Effector memory CD4-positive, alpha-beta T cell (primary cell): ENCODE results near the gene KBTBD2.

Source experiments
- DNase-seq, 3 donors: peaks; one replicate each; pipeline ENCODE4 v3.0.0-alpha.2; 2020
- H3K27ac ChIP-seq: 2 replicates; pipeline ENCODE4 v1.7.0; 2013; ENCODE audit warnings: mild to moderate bottlenecking, low read length, moderate library complexity; ENCODE audit not compliant: insufficient read depth, poor library complexity, severe bottlenecking
- H3K27me3 ChIP-seq: replicated peaks from 2 replicates; pipeline ENCODE4 v1.7.0; 2013; ENCODE audit warnings: mild to moderate bottlenecking, low read length; ENCODE audit not compliant: insufficient read depth, control insufficient read depth, poor library complexity, severe bottlenecking
- H3K36me3 ChIP-seq: 2 replicates; pipeline ENCODE4 v1.7.0; 2013; ENCODE audit warnings: mild to moderate bottlenecking, low read length, moderate library complexity; ENCODE audit not compliant: control insufficient read depth, insufficient read depth
- H3K4me1 ChIP-seq: 2 replicates; pipeline ENCODE4 v1.7.0; 2013; ENCODE audit warnings: low read length, mild to moderate bottlenecking; ENCODE audit not compliant: control insufficient read depth, insufficient read depth, poor library complexity, severe bottlenecking
- H3K4me3 ChIP-seq: 2 replicates; pipeline ENCODE4 v1.7.0; 2013; ENCODE audit warnings: low read length, low read depth, mild to moderate bottlenecking; ENCODE audit not compliant: insufficient read depth, poor library complexity, severe bottlenecking
- H3K9me3 ChIP-seq: 2 replicates; pipeline ENCODE4 v1.7.0; 2013; ENCODE audit warnings: mild to moderate bottlenecking, low read length, moderate library complexity; ENCODE audit not compliant: control insufficient read depth

KBTBD2 gene

DNA sequence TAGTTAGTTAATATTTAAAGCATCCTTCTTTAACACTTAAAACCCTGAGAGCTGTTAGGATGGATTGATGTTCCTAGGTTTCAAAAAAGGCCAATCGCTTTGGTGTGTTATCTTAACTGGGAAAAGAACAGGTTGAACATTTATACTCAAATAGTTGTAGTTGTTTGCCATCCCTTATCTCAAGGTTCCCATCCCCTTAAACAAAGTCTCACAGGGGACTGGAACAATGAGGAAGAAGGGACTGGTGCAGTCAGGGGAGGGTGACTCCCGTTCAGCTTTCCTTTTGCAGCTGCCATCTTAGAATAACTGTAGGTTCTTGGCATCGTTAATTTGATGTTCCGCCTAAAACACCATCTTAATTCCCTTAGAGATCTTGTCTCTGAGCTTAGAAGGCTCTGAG, 2.6 kb upstream of the KBTBD2 start:
- H3K4me3 ChIP-seq: no peak overlapping the region
- no peaks in the 10 kb centered on the region for H3K9me3 ChIP-seq
- no peaks in the 10 kb centered on the region for H3K27me3 ChIP-seq
- H3K36me3 ChIP-seq: no peaks in the 10 kb centered on the region
- peak overlapping the region; percentile 97 for H3K27ac ChIP-seq
- peaks cover 20% of the 10 kb centered on the region for H3K4me1 ChIP-seq
- DNase-seq: no peak

DNA sequence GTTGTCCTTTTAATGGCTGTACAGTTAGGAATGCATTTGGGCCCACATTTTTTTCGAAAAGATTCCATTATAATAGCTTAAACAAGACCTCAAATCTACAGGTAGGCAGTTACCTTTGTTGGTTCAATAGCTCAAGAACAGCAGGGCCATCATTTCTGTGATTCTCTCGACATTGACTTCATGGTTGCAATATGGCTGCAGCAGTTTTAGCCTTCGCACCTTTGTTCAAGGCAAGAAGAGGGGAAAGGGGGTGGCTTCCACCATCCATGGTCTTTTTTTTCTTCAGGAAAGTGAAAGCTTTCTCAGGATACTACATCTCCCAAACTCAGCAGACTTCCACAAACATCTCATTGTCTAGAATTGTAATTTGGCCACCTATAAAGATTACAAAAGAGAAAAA, 2.2 kb upstream of the KBTBD2 start:
- H3K4me3 ChIP-seq: no peak overlapping the region
- H3K27ac ChIP-seq: peak overlapping the region; percentile 97
- H3K27me3 ChIP-seq: no peaks in the 10 kb centered on the region
- DNase-seq: no peak
- peaks cover 20% of the 10 kb centered on the region for H3K4me1 ChIP-seq
- H3K9me3 ChIP-seq: no peaks in the 10 kb centered on the region
- no peaks in the 10 kb centered on the region for H3K36me3 ChIP-seq

DNA sequence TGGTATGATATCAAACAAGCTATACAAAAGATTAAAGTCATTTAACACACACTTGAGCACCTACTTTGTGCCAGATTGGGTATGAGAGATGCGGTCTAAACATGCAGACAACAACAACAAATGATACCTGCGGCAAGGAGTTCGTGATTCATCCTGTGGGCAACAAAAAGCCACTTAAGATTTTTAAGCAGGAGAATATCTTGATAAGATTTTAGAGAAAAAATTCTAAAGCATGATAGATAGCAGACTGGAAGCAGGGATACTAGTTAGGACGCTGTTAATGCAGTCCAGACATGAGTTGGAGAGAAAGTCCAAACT, 1.6 kb upstream of the KBTBD2 start:
- Histone ChIP-seq H3K36me3 (no peaks in the 10 kb centered on the region), H3K27me3 (no peaks in the 10 kb centered on the region), H3K4me1 (peaks cover 20% of the 10 kb centered on the region), H3K9me3 (no peaks in the 10 kb centered on the region), H3K27ac (peak overlapping the region; percentile 97), H3K4me3 (peak overlapping the region; percentile 44)
- peak in 1 of 3 donors; percentile 4 for DNase-seq

DNA sequence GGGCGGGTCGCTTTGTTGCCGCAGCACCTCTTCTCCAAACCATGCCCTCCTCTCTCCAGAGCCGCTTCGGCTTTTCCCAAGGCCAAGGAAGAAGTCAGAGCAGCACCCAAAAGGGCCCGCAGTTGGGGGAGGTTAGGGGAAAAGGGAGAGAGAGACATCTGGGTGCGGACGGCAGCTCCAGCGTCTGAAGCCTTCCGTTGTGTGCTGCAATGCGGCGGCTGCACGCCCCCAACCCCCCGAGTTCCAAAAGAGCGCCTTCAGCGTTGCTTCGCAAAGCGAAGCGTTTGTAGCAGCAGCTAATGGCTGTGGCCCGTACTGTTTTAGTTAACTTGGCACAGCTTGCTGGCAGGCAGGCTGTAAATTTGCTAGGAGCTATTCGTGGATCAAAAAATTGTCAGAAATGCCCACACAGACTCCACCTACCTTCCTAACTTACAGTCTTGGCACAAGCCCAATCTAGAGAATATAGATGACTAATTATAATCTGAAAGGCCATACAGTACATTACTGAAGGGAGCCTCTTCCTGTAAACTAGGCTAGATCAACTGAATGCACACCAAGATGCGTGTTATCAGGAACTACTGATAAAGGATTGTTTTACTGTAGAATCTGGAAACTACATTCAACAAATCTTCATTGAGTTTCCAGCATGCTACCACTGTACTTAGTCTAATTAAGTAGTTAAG, 1.1 kb upstream of the KBTBD2 start:
- peak in 2 of 3 donors; percentile 18 to 20 for DNase-seq
- H3K4me1 ChIP-seq: peaks cover 23% of the 10 kb centered on the region
- H3K9me3 ChIP-seq: no peaks in the 10 kb centered on the region
- peak overlapping the region; percentile 97 for H3K27ac ChIP-seq
- no peaks in the 10 kb centered on the region for H3K27me3 ChIP-seq
- peak overlapping the region; percentile 44 for H3K4me3 ChIP-seq
- no peaks in the 10 kb centered on the region for H3K36me3 ChIP-seq

DNA sequence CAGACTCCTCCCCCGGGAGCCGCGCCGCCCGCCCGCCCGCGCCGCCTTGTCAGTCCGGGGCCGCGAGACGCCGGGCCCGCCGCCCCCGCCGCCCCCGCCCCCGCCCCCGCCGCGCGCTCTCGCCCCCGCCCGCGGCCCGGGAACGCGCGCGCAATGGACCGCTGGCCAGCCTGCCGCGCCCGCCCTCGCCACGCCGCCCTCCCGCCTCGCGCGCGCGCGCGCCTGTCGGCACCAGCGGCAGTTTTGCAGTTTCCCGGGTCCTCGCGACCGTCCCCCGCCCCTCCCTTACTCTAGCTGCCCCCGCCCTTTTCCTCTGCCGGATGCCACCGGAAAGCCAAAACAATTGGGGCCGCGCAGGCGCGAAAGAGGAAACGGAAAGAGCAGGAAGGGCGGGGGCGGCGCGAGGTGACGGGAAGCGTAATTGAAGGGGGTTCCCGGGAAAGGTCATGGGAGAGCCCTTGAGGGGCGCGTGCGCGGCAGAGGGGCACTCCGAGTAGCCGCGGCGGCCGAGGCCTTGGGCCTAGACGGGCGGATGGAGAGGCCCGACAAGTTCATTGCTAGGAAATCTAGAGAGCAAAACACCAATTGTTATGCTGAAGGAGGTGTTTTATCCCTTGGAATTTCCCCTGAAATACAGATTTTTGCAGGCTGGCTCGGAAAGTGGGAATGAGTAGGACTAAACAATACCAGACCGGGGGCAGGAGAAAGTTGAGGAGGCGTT, 400 bp upstream of the KBTBD2 start:
- H3K9me3 ChIP-seq: no peaks in the 10 kb centered on the region
- DNase-seq: peak; percentile 97 to 98 (median 98)
- peak overlapping the region; percentile 99 for H3K27ac ChIP-seq
- no peaks in the 10 kb centered on the region for H3K27me3 ChIP-seq
- peaks cover 27% of the 10 kb centered on the region for H3K4me1 ChIP-seq
- peak overlapping the region; percentile 66 for H3K4me3 ChIP-seq
- H3K36me3 ChIP-seq: no peaks in the 10 kb centered on the region

DNA sequence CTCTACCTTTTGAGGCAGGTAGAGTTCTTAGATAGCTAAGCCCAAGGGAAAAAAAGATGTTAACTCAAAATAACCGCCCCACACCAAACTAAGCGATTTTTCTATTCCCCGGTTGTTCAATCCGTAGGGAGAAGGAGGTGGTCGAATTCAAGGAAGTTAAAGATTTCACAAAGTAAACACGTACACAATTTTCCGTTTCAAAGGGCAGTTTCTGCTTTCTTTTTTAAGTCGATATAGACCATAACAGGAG, 842 bp downstream of the KBTBD2 start:
- Histone ChIP-seq H3K27me3 (no peaks in the 10 kb centered on the region), H3K27ac (peak overlapping the region; percentile 99), H3K9me3 (no peaks in the 10 kb centered on the region), H3K36me3 (no peaks in the 10 kb centered on the region), H3K4me1 (peaks cover 27% of the 10 kb centered on the region), H3K4me3 (peak overlapping the region; percentile 77)
- no peak for DNase-seq

DNA sequence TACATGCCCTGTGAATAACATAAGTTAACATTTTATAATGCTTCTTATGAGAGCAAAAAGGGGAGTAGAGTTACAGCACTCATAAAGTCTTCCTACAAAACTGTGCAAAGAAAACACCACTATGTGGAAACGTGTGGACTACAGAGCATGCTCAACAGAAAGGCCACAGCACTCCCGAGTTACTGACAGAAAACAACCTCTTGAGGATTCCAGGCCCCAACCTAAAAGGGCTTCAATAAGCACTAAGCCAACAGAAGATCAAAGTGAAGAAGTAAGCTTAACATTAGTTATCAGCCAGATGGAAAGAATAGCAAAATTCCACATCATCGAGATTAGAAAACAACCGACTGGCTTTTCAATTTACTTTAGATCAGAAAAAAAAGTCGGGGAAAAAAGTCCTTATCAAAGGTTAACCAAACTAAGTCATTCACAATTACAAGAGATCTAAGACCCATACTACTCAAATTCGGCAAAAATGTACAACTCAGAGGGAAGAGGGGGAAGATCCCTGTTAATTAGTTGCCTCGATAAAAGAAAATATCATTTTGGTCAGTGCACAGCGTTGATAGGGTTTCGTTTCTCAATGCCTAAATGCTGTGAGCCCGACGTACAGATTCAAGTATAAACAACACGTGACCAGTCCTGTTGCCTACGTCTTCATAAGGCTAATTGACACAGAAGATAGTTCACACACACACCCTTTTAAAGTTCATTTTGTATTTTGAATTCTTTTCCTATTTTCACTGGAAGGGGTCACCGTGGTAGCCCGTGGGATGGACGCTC, 1.4 kb downstream of the KBTBD2 start:
- Histone ChIP-seq H3K27ac (peak overlapping the region; percentile 99), H3K27me3 (no peaks in the 10 kb centered on the region), H3K9me3 (no peaks in the 10 kb centered on the region), H3K36me3 (no peaks in the 10 kb centered on the region), H3K4me3 (peak overlapping the region; percentile 77), H3K4me1 (peaks cover 29% of the 10 kb centered on the region)
- DNase-seq: peak in 2 of 3 donors; percentile 32 to 49

DNA sequence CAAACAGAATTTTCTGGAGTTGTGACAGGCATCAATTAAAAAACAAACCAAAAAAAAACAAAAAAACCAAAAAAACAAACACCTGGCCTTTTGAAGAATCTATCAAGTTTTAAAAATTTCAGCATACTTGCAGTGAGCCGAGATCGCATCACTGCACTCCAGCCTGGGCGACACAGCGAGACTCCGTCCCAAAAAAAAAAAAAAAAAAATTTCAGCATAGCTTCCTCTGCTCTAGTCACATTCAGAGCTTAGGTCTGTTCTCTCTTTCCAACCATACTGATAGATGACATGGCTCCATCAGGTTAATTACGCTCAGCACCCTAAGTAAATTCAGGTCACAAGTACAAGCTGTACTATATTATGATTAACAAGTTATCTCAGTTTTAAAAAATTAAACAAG, 3.1 kb downstream of the KBTBD2 start:
- no peak for DNase-seq
- Histone ChIP-seq H3K4me3 (no peak overlapping the region), H3K36me3 (no peaks in the 10 kb centered on the region), H3K9me3 (no peaks in the 10 kb centered on the region), H3K27me3 (no peaks in the 10 kb centered on the region), H3K4me1 (peaks cover 29% of the 10 kb centered on the region), H3K27ac (no peak overlapping the region)

DNA sequence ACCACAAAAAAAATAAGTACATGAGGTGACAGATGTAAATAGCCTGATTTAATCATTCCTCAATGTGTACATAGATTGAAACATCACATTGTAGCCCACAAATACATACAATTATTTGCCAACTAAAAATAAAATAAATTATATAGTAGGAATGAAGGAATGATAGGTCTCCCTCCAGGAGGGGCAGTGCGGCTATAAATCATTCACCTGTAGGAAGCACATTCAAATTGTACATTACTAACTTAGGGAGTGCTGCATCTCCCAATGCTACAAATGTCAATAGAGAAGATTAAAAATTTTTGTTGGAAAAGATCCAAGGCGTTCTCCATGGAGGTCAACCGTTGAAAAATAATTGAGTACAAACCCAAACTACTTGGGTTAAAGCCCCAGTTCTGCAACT, 4.2 kb downstream of the KBTBD2 start:
- Histone ChIP-seq H3K4me3 (no peak overlapping the region), H3K27ac (no peak overlapping the region), H3K27me3 (no peaks in the 10 kb centered on the region), H3K36me3 (no peaks in the 10 kb centered on the region), H3K9me3 (no peaks in the 10 kb centered on the region), H3K4me1 (peaks cover 18% of the 10 kb centered on the region)
- no peak for DNase-seq
